Bronchial epithelial cell (primary cell): ENCODE measurements around the gene ENOX2. TPM values are rescaled to one million over a fixed set of nuclear protein-coding genes. Genes with fewer than 3 reads are reported as not detected.

Experiments used
- DNase-seq: peaks from one replicate; pipeline ENCODE4 v3.0.0-alpha.2; 2010; ENCODE audit warnings: low read depth
- FAIRE-seq: peaks from 2 replicates; lab custom pipeline; 2011; peaks lifted over from hg19 to GRCh38; lab: Jason Lieb, UNC
- H3K27me3 ChIP-seq: 2 replicates; pipeline ENCODE4 v1.5.1; 2011; ENCODE audit warnings: low read length; ENCODE audit not compliant: control insufficient read depth, insufficient read depth
- H3K36me3 ChIP-seq: 2 replicates; pipeline ENCODE4 v1.5.1; 2011; ENCODE audit warnings: low read length; ENCODE audit not compliant: control insufficient read depth, insufficient read depth
- H3K4me3 ChIP-seq: 2 replicates; pipeline ENCODE4 v1.5.1; 2011; ENCODE audit warnings: mild to moderate bottlenecking, low read depth, low read length, control low read depth
- total RNA-seq: library from RNA; depleted of rRNA; stranded (reverse); fragments of >200 nt; gene quantifications from 2 replicates; pipeline ENCODE4 v1.2.1, GENCODE V29; 2014
- TF ChIP-seq, protein P1 (sequence below): IDR thresholded peaks from 2 replicates; pipeline ENCODE4 v1.5.1; 2011; ENCODE audit warnings: mild to moderate bottlenecking, moderate library complexity, low read length, control low read depth, inconsistent platforms; ENCODE audit not compliant: insufficient read depth, severe bottlenecking

Gene ENOX2
- total RNA-seq, 1 donor from 2014 or later, result 13.2 TPM

DNA sequence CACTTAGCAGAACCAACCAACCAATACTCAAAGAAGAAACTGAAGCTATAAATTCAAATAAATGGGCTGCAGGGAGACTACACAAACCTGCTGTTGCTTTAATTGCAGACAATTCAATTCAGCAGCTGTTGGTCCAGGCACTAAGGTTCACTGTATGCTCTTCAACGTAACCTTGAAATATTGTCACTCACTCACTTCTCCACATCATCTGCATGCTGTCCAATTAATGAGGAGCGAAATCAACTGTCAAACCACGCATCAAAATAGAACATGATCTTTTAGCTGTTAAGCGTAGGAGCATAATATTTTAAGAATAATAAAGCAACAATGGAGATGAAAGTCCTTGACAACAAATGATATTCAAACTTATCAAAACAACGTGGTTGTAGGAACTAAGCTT, 17.0 kb downstream of the ENOX2 start:
- DNase-seq (no peak), FAIRE-seq (no peak)
- TF ChIP-seq, protein P1, sequence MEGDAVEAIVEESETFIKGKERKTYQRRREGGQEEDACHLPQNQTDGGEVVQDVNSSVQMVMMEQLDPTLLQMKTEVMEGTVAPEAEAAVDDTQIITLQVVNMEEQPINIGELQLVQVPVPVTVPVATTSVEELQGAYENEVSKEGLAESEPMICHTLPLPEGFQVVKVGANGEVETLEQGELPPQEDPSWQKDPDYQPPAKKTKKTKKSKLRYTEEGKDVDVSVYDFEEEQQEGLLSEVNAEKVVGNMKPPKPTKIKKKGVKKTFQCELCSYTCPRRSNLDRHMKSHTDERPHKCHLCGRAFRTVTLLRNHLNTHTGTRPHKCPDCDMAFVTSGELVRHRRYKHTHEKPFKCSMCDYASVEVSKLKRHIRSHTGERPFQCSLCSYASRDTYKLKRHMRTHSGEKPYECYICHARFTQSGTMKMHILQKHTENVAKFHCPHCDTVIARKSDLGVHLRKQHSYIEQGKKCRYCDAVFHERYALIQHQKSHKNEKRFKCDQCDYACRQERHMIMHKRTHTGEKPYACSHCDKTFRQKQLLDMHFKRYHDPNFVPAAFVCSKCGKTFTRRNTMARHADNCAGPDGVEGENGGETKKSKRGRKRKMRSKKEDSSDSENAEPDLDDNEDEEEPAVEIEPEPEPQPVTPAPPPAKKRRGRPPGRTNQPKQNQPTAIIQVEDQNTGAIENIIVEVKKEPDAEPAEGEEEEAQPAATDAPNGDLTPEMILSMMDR, result no peak
- Histone ChIP-seq H3K4me3 (no peak overlapping the region), H3K36me3 (no peaks in the 10 kb centered on the region), H3K27me3 (no peaks in the 10 kb centered on the region)

DNA sequence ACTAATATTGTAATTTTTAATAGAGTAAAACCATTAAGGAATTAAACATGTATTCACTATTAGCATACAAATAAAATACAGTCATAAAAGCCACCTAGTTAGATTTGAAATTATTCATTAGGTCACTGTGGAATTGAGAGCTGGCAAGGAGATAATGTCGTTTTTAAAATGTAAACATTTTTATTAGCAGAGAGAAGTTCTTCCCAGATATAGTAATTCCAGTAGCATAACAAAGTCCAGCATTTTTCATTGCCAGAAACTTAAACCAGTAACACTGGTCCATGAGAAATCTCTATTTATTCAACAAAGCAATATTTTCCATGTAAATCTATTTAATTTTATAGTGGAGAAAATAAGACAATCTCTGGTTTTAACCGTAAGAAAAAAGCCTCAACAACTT, 17.5 kb downstream of the ENOX2 start:
- FAIRE-seq, result no peak
- H3K36me3 ChIP-seq, result no peaks in the 10 kb centered on the region
- DNase-seq, result no peak
- no peak overlapping the region for H3K4me3 ChIP-seq
- no peaks in the 10 kb centered on the region for H3K27me3 ChIP-seq
- TF ChIP-seq, protein P1, result no peak

DNA sequence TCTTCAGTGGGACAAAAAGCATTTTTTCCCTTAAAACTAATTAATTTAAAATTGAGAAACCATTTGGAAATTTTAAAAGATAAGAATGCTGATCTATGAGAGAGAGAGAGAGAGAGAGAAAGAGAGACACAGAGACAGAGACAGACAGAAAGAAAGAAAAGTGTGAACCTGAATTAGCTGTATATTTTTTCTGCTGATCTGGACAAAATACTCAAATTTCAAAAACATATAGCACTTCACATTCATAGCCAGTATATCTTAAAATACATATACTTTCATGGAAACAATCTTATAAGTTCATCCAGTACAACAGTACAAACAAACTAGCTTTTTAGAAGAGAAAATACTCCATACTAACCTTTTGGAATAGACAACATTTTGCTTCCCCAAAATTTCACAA, 18.4 kb downstream of the ENOX2 start:
- H3K27me3 ChIP-seq, result no peaks in the 10 kb centered on the region
- TF ChIP-seq, protein P1, result no peak
- H3K4me3 ChIP-seq, result no peak overlapping the region
- no peaks in the 10 kb centered on the region for H3K36me3 ChIP-seq
- DNase-seq (no peak), FAIRE-seq (peak; percentile 55)

DNA sequence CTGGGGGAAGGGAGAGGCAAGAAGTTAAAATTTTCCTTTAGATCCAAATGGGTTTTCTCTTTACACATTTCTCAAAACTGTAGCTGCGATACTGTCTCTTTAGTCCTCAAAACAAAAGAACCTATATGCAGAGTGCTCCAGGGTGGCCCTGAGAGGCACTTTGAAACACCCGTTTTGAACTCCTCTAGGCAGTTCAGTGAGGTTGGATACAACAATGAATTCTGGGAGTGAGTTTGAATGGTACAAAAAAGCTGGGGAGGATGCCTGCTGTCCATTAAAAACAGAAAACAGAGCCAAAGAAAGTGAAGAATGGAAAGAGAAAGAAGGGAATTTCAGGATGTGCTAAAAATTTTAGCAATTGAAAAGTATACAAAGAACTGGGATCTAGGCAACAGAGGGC, 23.1 kb downstream of the ENOX2 start:
- TF ChIP-seq, protein P1, result no peak
- no peak overlapping the region for H3K4me3 ChIP-seq
- FAIRE-seq, result no peak
- no peak for DNase-seq
- H3K36me3 ChIP-seq, result no peaks in the 10 kb centered on the region
- H3K27me3 ChIP-seq, result no peaks in the 10 kb centered on the region

DNA sequence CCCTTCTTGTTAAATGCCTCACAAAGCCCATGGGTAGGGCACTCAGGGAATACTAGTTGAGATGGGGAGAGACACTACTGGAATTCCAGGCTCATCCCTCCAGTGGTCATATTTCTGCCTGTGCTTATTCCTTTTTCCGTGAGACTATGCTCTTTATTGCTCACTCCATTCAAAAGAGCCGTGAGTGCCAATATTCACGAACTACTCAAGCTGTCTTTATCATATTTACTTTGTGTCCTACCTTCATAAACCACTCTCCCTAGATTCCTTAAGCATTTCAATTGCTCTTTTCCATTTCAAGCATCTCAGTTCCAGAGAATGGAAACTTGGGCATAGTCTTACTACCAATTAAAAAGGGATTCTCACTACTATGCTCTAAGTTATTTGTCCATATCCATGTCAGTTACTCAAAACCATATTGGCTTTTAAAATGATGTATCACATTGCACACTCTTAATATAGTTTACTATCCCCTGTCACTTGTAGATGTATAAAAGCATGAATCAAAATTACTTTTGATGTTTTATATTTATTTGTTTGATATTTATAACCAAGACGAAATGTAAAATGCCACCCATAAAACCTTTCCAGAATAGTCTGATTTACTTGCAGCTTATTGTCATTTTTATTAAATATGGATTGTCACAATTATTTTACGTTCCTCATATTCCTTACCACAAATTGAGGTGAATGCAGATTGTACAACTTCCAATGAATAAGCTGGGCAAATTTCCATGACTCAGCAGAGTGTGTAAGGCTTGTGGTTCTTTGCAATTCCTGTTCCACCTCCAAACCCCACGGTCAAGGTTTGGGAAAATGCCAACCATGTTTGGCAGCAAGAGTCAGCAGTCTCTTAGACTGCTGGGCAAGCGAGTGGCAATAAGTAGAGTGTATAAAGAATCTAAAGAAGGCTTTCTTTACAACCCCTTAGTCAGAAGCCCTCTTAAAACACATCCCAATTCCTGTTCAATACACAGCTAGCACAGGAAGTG, 24.4 kb downstream of the ENOX2 start:
- Histone ChIP-seq H3K36me3 (no peaks in the 10 kb centered on the region), H3K27me3 (no peaks in the 10 kb centered on the region), H3K4me3 (no peak overlapping the region)
- DNase-seq, result peak; percentile 85
- FAIRE-seq, result no peak
- TF ChIP-seq, protein P1, result no peak
